ENCODE measurements around the gene AHNAK2. TPM values are rescaled to one million over a fixed set of nuclear protein-coding genes. Genes with fewer than 3 reads are reported as not detected.

The AHNAK2 gene
- total RNA-seq, 1 experiment from 2014 or later: 45.0 TPM

DNA sequence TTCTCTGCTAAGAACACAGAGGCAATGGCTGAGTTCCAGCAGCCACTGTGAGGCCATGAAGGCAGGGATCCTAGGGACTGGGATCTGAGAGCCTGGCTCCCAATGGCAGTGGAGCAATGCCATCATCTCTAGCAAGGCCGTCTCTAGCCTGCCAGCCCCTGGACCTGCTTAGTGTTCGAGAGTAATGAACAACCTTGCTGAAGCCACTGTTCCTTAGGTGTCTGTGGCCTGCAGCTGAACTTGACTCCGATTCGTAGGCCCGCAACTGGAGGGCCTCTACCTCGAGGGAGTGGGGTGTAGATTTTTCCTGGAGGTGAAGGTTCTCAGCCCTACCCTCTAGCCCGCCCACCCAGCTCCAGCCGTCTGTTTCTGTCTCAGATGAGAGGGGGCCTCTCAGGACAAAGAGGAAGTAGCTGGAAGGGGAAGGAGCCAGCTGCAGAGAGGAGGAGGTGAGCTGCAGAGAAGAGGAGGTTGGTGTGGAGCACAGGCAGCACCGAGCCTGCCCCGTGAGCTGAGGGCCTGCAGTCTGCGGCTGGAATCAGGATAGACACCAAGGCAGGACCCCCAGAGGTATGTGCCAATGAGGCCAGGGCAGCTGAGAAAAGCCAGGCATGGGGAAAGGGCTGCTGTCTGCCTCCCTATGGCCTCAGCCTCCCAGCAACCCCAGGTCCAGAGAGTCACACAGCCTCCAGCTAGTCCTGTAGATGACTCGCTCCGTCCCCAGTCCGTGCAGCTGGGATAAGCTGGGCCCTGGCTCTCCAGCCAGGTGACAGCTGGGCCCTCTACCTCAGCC, 53.6 kb downstream of the AHNAK2 start, which contains the start of gene PLD4:
Gene PLD4 (plus strand): TSS at position 459 of the 793 bp plus-strand sequence. CDS start 2,262 bp downstream, outside the sequence.
- Histone ChIP-seq H3K9me2 (ENCODE audit: insufficient read depth) (no peaks in the 10 kb centered on the region), H3K4me3 (replicated peaks in 1 of 2; ENCODE audit: low read depth in 1 of 2, low read length in 2 of 2) (no peak within 1 kb of the TSS), H2AFZ (ENCODE audit: low read depth, low read length, poor library complexity, severe bottlenecking) (no peak within 1 kb of the TSS), H3K36me3 (ENCODE audit: control insufficient read depth in 1 of 2, insufficient read depth in 2 of 2, low read length in 2 of 2) (no peaks in the 10 kb centered on the region), H3K79me2 (ENCODE audit: insufficient read depth, low read length) (no peaks in the 10 kb centered on the region), H3K27ac (ENCODE audit: low read depth, low read length) (no peak within 1 kb of the TSS), H3K9ac (ENCODE audit: low read length) (no peak within 1 kb of the TSS), H3K9me3 (ENCODE audit: control insufficient read depth in 1 of 2, insufficient read depth in 1 of 2, low read depth in 1 of 2, low read length in 2 of 2) (peaks cover 0 to 8% of the 10 kb centered on the region in 2 experiments; a peak in 1 of 4 replicates), H4K20me1 (ENCODE audit: insufficient read depth) (no peaks in the 10 kb centered on the region), H3K27me3 (ENCODE audit: insufficient read depth, low read length) (no peaks in the 10 kb centered on the region), H3K4me1 (ENCODE audit: control insufficient read depth in 1 of 2, insufficient read depth in 2 of 2, low read length in 2 of 2) (no peaks in the 10 kb centered on the region), H3K4me2 (ENCODE audit: low read length) (no peak within 1 kb of the TSS)
- intact Hi-C loops (cut with micrococcal nuclease): no loop called here
- ATAC-seq: no peak
- BruUV-seq (replicated peaks): no TSS peak
- ChIA-PET POLR2A (no interaction called here), RAD21 (ENCODE audit: low non-redundant PET in 1 of 2, low total read pairs in 2 of 2, uncharacterized antibody in 2 of 2, unreplicated experiment in 2 of 2) (no interaction called here), CTCF (interaction anchor here (1.0 kb wide), 1 partner anchor 8 kb away, joined by 3 read pairs; no protein-coding TSS in a partner anchor)
- DNase-seq (ENCODE audit: low read depth, low spot score): no peak
- no peak for TF ChIP-seq ZNF274 (IDR thresholded peaks at IDR 0.05; ENCODE audit: low read depth, low read length)
- no peak for TF ChIP-seq SRF (IDR thresholded peaks at IDR 0.05; ENCODE audit: low read depth)
- TF ChIP-seq, protein P1, sequence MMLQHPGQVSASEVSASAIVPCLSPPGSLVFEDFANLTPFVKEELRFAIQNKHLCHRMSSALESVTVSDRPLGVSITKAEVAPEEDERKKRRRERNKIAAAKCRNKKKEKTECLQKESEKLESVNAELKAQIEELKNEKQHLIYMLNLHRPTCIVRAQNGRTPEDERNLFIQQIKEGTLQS (IDR thresholded peaks at IDR 0.05): no peak
- TF ChIP-seq CBX3 (IDR thresholded peaks at IDR 0.05; ENCODE audit: low read depth): no peak
- no peak for TF ChIP-seq CEBPB (IDR thresholded peaks at IDR 0.05; ENCODE audit: low read depth)
- TF ChIP-seq FOSL1 (IDR thresholded peaks at IDR 0.05; ENCODE audit: low read depth): no peak
- TF ChIP-seq TCF7L2 (IDR thresholded peaks at IDR 0.05; ENCODE audit: borderline replicate concordance, extremely low read depth, insufficient read depth, insufficient read length): no peak
- no peak for TF ChIP-seq SIN3A (IDR thresholded peaks at IDR 0.05; ENCODE audit: low read depth)
- TF ChIP-seq EZH2 (IDR thresholded peaks at IDR 0.05): no peak
- TF ChIP-seq, protein P2, sequence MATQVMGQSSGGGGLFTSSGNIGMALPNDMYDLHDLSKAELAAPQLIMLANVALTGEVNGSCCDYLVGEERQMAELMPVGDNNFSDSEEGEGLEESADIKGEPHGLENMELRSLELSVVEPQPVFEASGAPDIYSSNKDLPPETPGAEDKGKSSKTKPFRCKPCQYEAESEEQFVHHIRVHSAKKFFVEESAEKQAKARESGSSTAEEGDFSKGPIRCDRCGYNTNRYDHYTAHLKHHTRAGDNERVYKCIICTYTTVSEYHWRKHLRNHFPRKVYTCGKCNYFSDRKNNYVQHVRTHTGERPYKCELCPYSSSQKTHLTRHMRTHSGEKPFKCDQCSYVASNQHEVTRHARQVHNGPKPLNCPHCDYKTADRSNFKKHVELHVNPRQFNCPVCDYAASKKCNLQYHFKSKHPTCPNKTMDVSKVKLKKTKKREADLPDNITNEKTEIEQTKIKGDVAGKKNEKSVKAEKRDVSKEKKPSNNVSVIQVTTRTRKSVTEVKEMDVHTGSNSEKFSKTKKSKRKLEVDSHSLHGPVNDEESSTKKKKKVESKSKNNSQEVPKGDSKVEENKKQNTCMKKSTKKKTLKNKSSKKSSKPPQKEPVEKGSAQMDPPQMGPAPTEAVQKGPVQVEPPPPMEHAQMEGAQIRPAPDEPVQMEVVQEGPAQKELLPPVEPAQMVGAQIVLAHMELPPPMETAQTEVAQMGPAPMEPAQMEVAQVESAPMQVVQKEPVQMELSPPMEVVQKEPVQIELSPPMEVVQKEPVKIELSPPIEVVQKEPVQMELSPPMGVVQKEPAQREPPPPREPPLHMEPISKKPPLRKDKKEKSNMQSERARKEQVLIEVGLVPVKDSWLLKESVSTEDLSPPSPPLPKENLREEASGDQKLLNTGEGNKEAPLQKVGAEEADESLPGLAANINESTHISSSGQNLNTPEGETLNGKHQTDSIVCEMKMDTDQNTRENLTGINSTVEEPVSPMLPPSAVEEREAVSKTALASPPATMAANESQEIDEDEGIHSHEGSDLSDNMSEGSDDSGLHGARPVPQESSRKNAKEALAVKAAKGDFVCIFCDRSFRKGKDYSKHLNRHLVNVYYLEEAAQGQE (IDR thresholded peaks at IDR 0.05; ENCODE audit: low read depth): no peak
- no peak for TF ChIP-seq POLR2A (IDR thresholded peaks at IDR 0.05; ENCODE audit: borderline replicate concordance, extremely low read depth, insufficient read depth, insufficient read length)

Measured in HCT116 (cell line).